Activated CD8-positive, alpha-beta T cell treated with anti-CD3 and anti-CD28 coated beads, Interleukin-2, amount 10 ng/mL, durations not matched to agents 7 days and 5 days (primary cell): ENCODE data around the gene NEK3. TPM values are rescaled to one million over a fixed set of nuclear protein-coding genes. Genes with fewer than 3 reads are reported as not detected.
"Not testable (repeated sequence)": the region's sequence is repeated elsewhere in the genome, so short reads cannot be mapped to it uniquely, and the experiment has no call there.

Source experiments
- ATAC-seq: fragments of 150-1000 bp; cut with Tn5 transposase; one replicate; pipeline ENCODE4 v1.10.0; 2021; ENCODE audit warnings: moderate library complexity
- CTCF ChIA-PET: fragments of 350-600 bp; sonication (Branson Sonifier 250); formaldehyde crosslinking; loops from one replicate; lab custom pipeline; 2021; ENCODE audit warnings: antibody characterized with exemption; lab: Charles Lee
- POLR2A ChIA-PET: fragments of 350-600 bp; sonication (Branson Sonifier 250); formaldehyde crosslinking; loops from one replicate; lab custom pipeline; 2021; ENCODE audit warnings: antibody characterized with exemption; lab: Charles Lee
- DNase-seq: peaks from one replicate; pipeline ENCODE4 v3.0.0-alpha.2; 2020
- H3K27ac Mint-ChIP-seq: one replicate; pipeline ENCODE4 v1.8.0; 2021; ENCODE audit warnings: mild to moderate bottlenecking, mixed read lengths
- H3K27me3 Mint-ChIP-seq: one replicate; pipeline ENCODE4 v1.8.0; 2021; ENCODE audit warnings: low read depth, mixed read lengths
- H3K36me3 Mint-ChIP-seq: one replicate; pipeline ENCODE4 v1.8.0; 2021; ENCODE audit warnings: low read depth, mixed read lengths
- H3K4me1 Mint-ChIP-seq: one replicate; pipeline ENCODE4 v1.8.0; 2021; ENCODE audit warnings: low read depth, mixed read lengths
- H3K4me3 Mint-ChIP-seq: one replicate; pipeline ENCODE4 v1.8.0; 2021; ENCODE audit warnings: mild to moderate bottlenecking, mixed read lengths
- H3K9me3 Mint-ChIP-seq: one replicate; pipeline ENCODE4 v1.8.0; 2022; ENCODE audit warnings: mixed read lengths; ENCODE audit not compliant: insufficient read depth
- total RNA-seq, 2 experiments: library from RNA; stranded (reverse); gene quantifications; one replicate each; pipeline ENCODE4 v1.2.3, GENCODE V29; 2021

The NEK3 gene
- 1 to 10 TPM in 1 of 2 experiments, under 1 TPM in 1; 0.39 to 2.5 TPM for total RNA-seq

GRCh38 chr13:52159159-52159982 is at the start of gene NEK3:
NEK3 (minus strand) TSS chr13:52159597; CDS start chr13:52156191, 3,406 bp downstream.
- ATAC-seq, result peak; percentile 86
- peaks cover 29% of the 10 kb centered on the region for H3K27me3 Mint-ChIP-seq
- H3K4me1 Mint-ChIP-seq, result peaks cover 30% of the 10 kb centered on the region
- H3K4me3 Mint-ChIP-seq, result peak within 1 kb of the TSS; percentile 77
- POLR2A ChIA-PET, result interaction anchor here (1.2 to 1.3 kb wide), 2 partner anchors 35 to 147 kb away, joined by 4 to 5 read pairs; partner anchors contain the start of gene ALG11
- H3K27ac Mint-ChIP-seq, result peak within 1 kb of the TSS; percentile 58
- DNase-seq, result peak; percentile 56
- H3K36me3 Mint-ChIP-seq, result peaks cover 5% of the 10 kb centered on the region
- CTCF ChIA-PET, result interaction anchor here (2.1 kb wide), 1 partner anchor 35 kb away, joined by 5 read pairs; no protein-coding TSS in a partner anchor
- no peaks in the 10 kb centered on the region for H3K9me3 Mint-ChIP-seq

GRCh38 chr13:52208384-52208783 is 49.0 kb upstream of the NEK3 start:
- H3K9me3 Mint-ChIP-seq, H3K4me1 Mint-ChIP-seq, H3K4me3 Mint-ChIP-seq, POLR2A ChIA-PET, DNase-seq, H3K27ac Mint-ChIP-seq, H3K36me3 Mint-ChIP-seq, CTCF ChIA-PET, H3K27me3 Mint-ChIP-seq, ATAC-seq: not testable (repeated sequence)

GRCh38 chr13:52207896-52208295 is 48.5 kb upstream of the NEK3 start:
- ATAC-seq, H3K4me1 Mint-ChIP-seq, H3K27ac Mint-ChIP-seq, H3K4me3 Mint-ChIP-seq, H3K36me3 Mint-ChIP-seq, H3K9me3 Mint-ChIP-seq, DNase-seq, CTCF ChIA-PET, H3K27me3 Mint-ChIP-seq, POLR2A ChIA-PET: not testable (repeated sequence)

GRCh38 chr13:52207337-52207736 is 47.9 kb upstream of the NEK3 start:
- H3K27ac Mint-ChIP-seq, H3K36me3 Mint-ChIP-seq, H3K4me1 Mint-ChIP-seq, H3K27me3 Mint-ChIP-seq, CTCF ChIA-PET, H3K4me3 Mint-ChIP-seq, DNase-seq, POLR2A ChIA-PET, ATAC-seq, H3K9me3 Mint-ChIP-seq: not testable (repeated sequence)

- H3K27me3 Mint-ChIP-seq, CTCF ChIA-PET: not testable (repeated sequence)
These were observed 45.1 kb upstream of the NEK3 start for GRCh38 chr13:52204546-52204945.

GRCh38 chr13:52203864-52204263 is 44.5 kb upstream of the NEK3 start:
- ATAC-seq, H3K9me3 Mint-ChIP-seq, H3K4me1 Mint-ChIP-seq, H3K36me3 Mint-ChIP-seq, H3K27ac Mint-ChIP-seq, DNase-seq, H3K27me3 Mint-ChIP-seq, POLR2A ChIA-PET, H3K4me3 Mint-ChIP-seq: not testable (repeated sequence)
- CTCF ChIA-PET, result interaction anchor here (1.1 kb wide), 1 partner anchor 247 kb away, joined by 3 read pairs; no protein-coding TSS in a partner anchor

More at GRCh38 chr13:52204546-52204945, 45.1 kb upstream of the NEK3 start:
- DNase-seq, H3K4me1 Mint-ChIP-seq, H3K27ac Mint-ChIP-seq, H3K4me3 Mint-ChIP-seq, H3K9me3 Mint-ChIP-seq, H3K36me3 Mint-ChIP-seq, ATAC-seq: not testable (repeated sequence)
- POLR2A ChIA-PET, result interaction anchor here (0.6 kb wide), 1 partner anchor 232 kb away, joined by 6 read pairs; no protein-coding TSS in a partner anchor

- H3K27me3 Mint-ChIP-seq, H3K36me3 Mint-ChIP-seq, H3K9me3 Mint-ChIP-seq, DNase-seq, CTCF ChIA-PET, POLR2A ChIA-PET, H3K4me3 Mint-ChIP-seq, H3K27ac Mint-ChIP-seq, ATAC-seq, H3K4me1 Mint-ChIP-seq: not testable (repeated sequence)
These were observed 43.1 kb upstream of the NEK3 start for GRCh38 chr13:52202506-52202905.

- H3K27ac Mint-ChIP-seq, H3K9me3 Mint-ChIP-seq, H3K36me3 Mint-ChIP-seq, H3K4me1 Mint-ChIP-seq, H3K4me3 Mint-ChIP-seq, H3K27me3 Mint-ChIP-seq, POLR2A ChIA-PET: not testable (repeated sequence)
- DNase-seq (peak; percentile 45), ATAC-seq (peak; percentile 65)
- CTCF ChIA-PET, result interaction anchor here (0.9 to 1.4 kb wide), 5 partner anchors 74 to 387 kb away, joined by 3 to 4 read pairs (median 3); no protein-coding TSS in a partner anchor
These were observed 42.2 kb upstream of the NEK3 start for GRCh38 chr13:52201439-52202193.

GRCh38 chr13:52195401-52195837 is 36.0 kb upstream of the NEK3 start:
- Mint-ChIP-seq H3K9me3 (no peaks in the 10 kb centered on the region), H3K27ac (peak overlapping the region; percentile 97), H3K4me1 (peaks cover 23% of the 10 kb centered on the region), H3K4me3 (peak overlapping the region; percentile 97), H3K36me3 (no peaks in the 10 kb centered on the region), H3K27me3 (no peaks in the 10 kb centered on the region)
- DNase-seq (peak; percentile 75), ATAC-seq (peak; percentile 66)
- POLR2A ChIA-PET, result interaction anchor here (1.1 kb wide), 1 partner anchor 255 kb away, joined by 5 read pairs; the partner anchor contains the start of gene VPS36
- CTCF ChIA-PET, result interaction anchor here (1.8 to 2.4 kb wide), 2 partner anchors 35 to 255 kb away, joined by 4 to 11 read pairs; partner anchors contain the start of gene VPS36

GRCh38 chr13:52194184-52194868 is 34.9 kb upstream of the NEK3 start:
- Mint-ChIP-seq H3K36me3 (peaks cover 2% of the 10 kb centered on the region), H3K27me3 (no peaks in the 10 kb centered on the region), H3K4me3 (peak overlapping the region; percentile 97), H3K9me3 (no peaks in the 10 kb centered on the region), H3K27ac (peak overlapping the region; percentile 97), H3K4me1 (peaks cover 23% of the 10 kb centered on the region)
- DNase-seq, result peak; percentile 90
- CTCF ChIA-PET, result interaction anchor here (0.6 to 2.4 kb wide), 7 partner anchors 19 to 458 kb away, joined by 3 to 11 read pairs (median 3); partner anchors contain the start of genes SUGT1 and VPS36
- peak; percentile 90 for ATAC-seq
- POLR2A ChIA-PET, result interaction anchor here (0.6 to 1.4 kb wide), 6 partner anchors 22 to 741 kb away, joined by 3 to 5 read pairs (median 4); partner anchors contain the start of genes INTS6 and NEK3
